Neural cell (in vitro differentiated cells): ENCODE data around the gene MTHFD1L. TPM values are rescaled to one million over a fixed set of nuclear protein-coding genes. Genes with fewer than 3 reads are reported as not detected.

ENCODE experiments used
- H2AFZ ChIP-seq: fragments of 200-600, 300-800 bp; sonication (generic), shearing (Covaris generic); 2 replicates; pipeline ENCODE4 v1.6.0; 2014; ENCODE audit warnings: low read depth, mild to moderate bottlenecking, antibody characterized with exemption, low read length, moderate library complexity
- H3F3A ChIP-seq: fragments of 200-600 bp; shearing (Covaris generic); 2 replicates; pipeline ENCODE4 v1.6.1; 2016; ENCODE audit warnings: mild to moderate bottlenecking, moderate library complexity, mixed read lengths, antibody characterized with exemption, low read length; ENCODE audit not compliant: insufficient read depth, poor library complexity, severe bottlenecking
- H3K27ac ChIP-seq: fragments of 200-600, 300-800 bp; sonication (generic), shearing (Covaris generic); 2 replicates; pipeline ENCODE4 v1.5.1; 2014; ENCODE audit warnings: mild to moderate bottlenecking, low read length, moderate library complexity
- H3K27me3 ChIP-seq: fragments of 300-800, 200-600 bp; sonication (generic), shearing (Covaris generic); 2 replicates; pipeline ENCODE4 v1.6.0; 2014; ENCODE audit warnings: mild to moderate bottlenecking, low read depth, low read length, moderate library complexity; ENCODE audit not compliant: insufficient read depth
- H3K36me3 ChIP-seq: fragments of 300-800, 200-600 bp; sonication (generic), shearing (Covaris generic); 2 replicates; pipeline ENCODE4 v1.5.1; 2014; ENCODE audit warnings: mild to moderate bottlenecking, antibody characterized with exemption, low read length, moderate library complexity; ENCODE audit not compliant: insufficient read depth
- H3K4me2 ChIP-seq: fragments of 300-800, 200-600 bp; sonication (generic), shearing (Covaris generic); 2 replicates; pipeline ENCODE4 v1.6.0; 2014; ENCODE audit warnings: mild to moderate bottlenecking, low read length
- H3K4me3 ChIP-seq: fragments of 300-800, 200-600 bp; sonication (generic), shearing (Covaris generic); 2 replicates; pipeline ENCODE4 v1.5.1; 2014; ENCODE audit warnings: mild to moderate bottlenecking, low read length, moderate library complexity
- H3K79me2 ChIP-seq: fragments of 200-600 bp; shearing (Covaris generic); replicated peaks from 2 replicates; pipeline ENCODE4 v1.6.0; 2014; ENCODE audit warnings: mild to moderate bottlenecking, low read length, moderate library complexity; ENCODE audit not compliant: insufficient read depth
- H3K9ac ChIP-seq: fragments of 300-800, 200-600 bp; sonication (generic), shearing (Covaris generic); 2 replicates; pipeline ENCODE4 v1.6.1; 2016; ENCODE audit warnings: mild to moderate bottlenecking, low read length, mixed read lengths
- H3K9me2 ChIP-seq: fragments of 200-600 bp; shearing (Covaris generic); 2 replicates; pipeline ENCODE4 v1.6.1; 2016; ENCODE audit warnings: mild to moderate bottlenecking, low read length, mixed read lengths; ENCODE audit not compliant: insufficient read depth
- H3K9me3 ChIP-seq: fragments of 200-600, 300-800 bp; sonication (generic), shearing (Covaris generic); 2 replicates; pipeline ENCODE4 v1.6.1; 2016; ENCODE audit warnings: mild to moderate bottlenecking, mixed run types, low read length, moderate library complexity, mixed read lengths
- H4K20me1 ChIP-seq: fragments of 200-600 bp; shearing (Covaris generic); 2 replicates; pipeline ENCODE4 v1.6.1; 2016; ENCODE audit warnings: mild to moderate bottlenecking, mixed run types; ENCODE audit not compliant: insufficient read depth
- CTCF ChIP-seq: fragments of 450-650 bp; IDR thresholded peaks from 2 replicates; pipeline ENCODE4 v1.5.1; 2014; ENCODE audit warnings: antibody characterized with exemption, mild to moderate bottlenecking, moderate library complexity; ENCODE audit not compliant: poor library complexity, severe bottlenecking
- EP300 ChIP-seq: fragments of 450-650 bp; conservative IDR thresholded peaks from 2 replicates; pipeline ENCODE4 v1.6.1; 2014; ENCODE audit warnings: antibody characterized with exemption, mild to moderate bottlenecking, moderate library complexity; ENCODE audit not compliant: poor library complexity, severe bottlenecking
- EZH2 ChIP-seq: fragments of 200-600, 300-800 bp; shearing (Covaris generic), sonication (generic); IDR thresholded peaks from 2 replicates; pipeline ENCODE4 v1.6.1; 2014; ENCODE audit warnings: antibody characterized with exemption, low read length, borderline replicate concordance, mild to moderate bottlenecking; ENCODE audit not compliant: insufficient read depth, poor library complexity, severe bottlenecking
- MXI1 ChIP-seq: fragments of 450-650 bp; conservative IDR thresholded peaks from 2 replicates; pipeline ENCODE4 v1.6.1; 2014; ENCODE audit warnings: antibody characterized with exemption, mild to moderate bottlenecking; ENCODE audit not compliant: poor library complexity, severe bottlenecking
- POLR2AphosphoS5 ChIP-seq: IDR thresholded peaks from 2 replicates; pipeline ENCODE4 v1.6.1; 2012
- RAD21 ChIP-seq: fragments of 450-650 bp; conservative IDR thresholded peaks from 2 replicates; pipeline ENCODE4 v1.6.1; 2014; ENCODE audit warnings: antibody characterized with exemption, mild to moderate bottlenecking, moderate library complexity
- REST ChIP-seq: IDR thresholded peaks from 2 replicates; pipeline ENCODE4 v1.6.1; 2012; ENCODE audit warnings: borderline replicate concordance
- SMC3 ChIP-seq: fragments of 450-650 bp; conservative IDR thresholded peaks from 2 replicates; pipeline ENCODE4 v1.6.1; 2014; ENCODE audit warnings: antibody characterized with exemption, mild to moderate bottlenecking, moderate library complexity; ENCODE audit not compliant: poor library complexity
- TAF1 ChIP-seq: IDR thresholded peaks from 2 replicates; pipeline ENCODE4 v1.6.1; 2012; ENCODE audit warnings: low read depth
- polyA plus RNA-seq: library from polyadenylated mRNA; depleted of rRNA; stranded (reverse); fragments of >200 nt; gene quantifications from 2 replicates; pipeline ENCODE4 v1.2.3, GENCODE V29; 2014

MTHFD1L gene
- polyA plus RNA-seq, 1 donor from 2014 or later, result 6.3 TPM

GRCh38 chr6:150905769-150906168, 40.3 kb downstream of the MTHFD1L start:
- no peaks in the 10 kb centered on the region for H4K20me1 ChIP-seq
- H3K27ac ChIP-seq, result no peak overlapping the region
- H3K27me3 ChIP-seq, result no peaks in the 10 kb centered on the region
- H3K9me2 ChIP-seq, result no peaks in the 10 kb centered on the region
- no peak overlapping the region for H3K4me3 ChIP-seq
- H3K79me2 ChIP-seq, result no peaks in the 10 kb centered on the region
- no peaks in the 10 kb centered on the region for H3F3A ChIP-seq
- TF ChIP-seq CTCF (no peak), REST (no peak), MXI1 (no peak), POLR2AphosphoS5 (no peak), EP300 (no peak), RAD21 (no peak), TAF1 (no peak), EZH2 (no peak), SMC3 (no peak)
- no peaks in the 10 kb centered on the region for H3K9me3 ChIP-seq
- no peaks in the 10 kb centered on the region for H3K36me3 ChIP-seq
- no peak overlapping the region for H3K9ac ChIP-seq
- H2AFZ ChIP-seq, result no peak overlapping the region
- H3K4me2 ChIP-seq, result no peak overlapping the region

- TF ChIP-seq TAF1 (no peak), POLR2AphosphoS5 (no peak), RAD21 (no peak), CTCF (no peak), EZH2 (no peak), EP300 (no peak), MXI1 (no peak), REST (no peak)
- Histone ChIP-seq H3K9ac (no peak overlapping the region), H3K4me2 (no peak overlapping the region)
Observed at GRCh38 chr6:150906641-150907326, 41.3 kb downstream of the MTHFD1L start.

More at GRCh38 chr6:150906641-150907326, 41.3 kb downstream of the MTHFD1L start:
- no peak overlapping the region for H3K27ac ChIP-seq
- no peaks in the 10 kb centered on the region for H3K9me2 ChIP-seq
- H3K4me3 ChIP-seq, result no peak overlapping the region
- H3F3A ChIP-seq, result no peaks in the 10 kb centered on the region
- no peaks in the 10 kb centered on the region for H3K36me3 ChIP-seq
- no peaks in the 10 kb centered on the region for H3K27me3 ChIP-seq
- no peaks in the 10 kb centered on the region for H3K79me2 ChIP-seq
- H3K9me3 ChIP-seq, result no peaks in the 10 kb centered on the region
- no peaks in the 10 kb centered on the region for H4K20me1 ChIP-seq
- no peak overlapping the region for H2AFZ ChIP-seq
